ENCODE data around the gene TNFRSF18. TPM values are rescaled to one million over a fixed set of nuclear protein-coding genes. Genes with fewer than 3 reads are reported as not detected.

The TNFRSF18 gene
- total RNA-seq, 4 donors from 2014 or later, result 0.44 to 2.8 (median 1.7) TPM; not detected in 1

DNA sequence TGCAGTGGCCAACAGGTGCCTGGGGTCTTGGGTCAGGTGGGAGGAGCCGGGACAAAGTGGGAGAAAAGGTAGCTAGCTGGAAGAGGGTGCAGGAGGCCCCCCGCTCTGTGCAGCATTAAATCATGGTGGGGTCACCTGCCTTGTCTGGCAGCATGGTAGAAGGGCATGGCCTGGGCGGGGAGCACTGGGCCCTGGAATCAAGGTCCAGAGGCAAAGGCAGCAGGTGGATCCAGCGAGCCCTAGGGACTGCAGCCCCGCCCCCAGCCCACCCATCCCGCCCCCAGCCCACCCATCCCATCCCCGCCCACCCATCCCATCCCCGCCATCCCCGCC, 49.4 kb downstream of the TNFRSF18 start:
- DNase-seq (ENCODE audit: low spot score) (no peak), ATAC-seq (ENCODE audit: low FRiP score) (peak; percentile 13)
- TF ChIP-seq, protein P1, sequence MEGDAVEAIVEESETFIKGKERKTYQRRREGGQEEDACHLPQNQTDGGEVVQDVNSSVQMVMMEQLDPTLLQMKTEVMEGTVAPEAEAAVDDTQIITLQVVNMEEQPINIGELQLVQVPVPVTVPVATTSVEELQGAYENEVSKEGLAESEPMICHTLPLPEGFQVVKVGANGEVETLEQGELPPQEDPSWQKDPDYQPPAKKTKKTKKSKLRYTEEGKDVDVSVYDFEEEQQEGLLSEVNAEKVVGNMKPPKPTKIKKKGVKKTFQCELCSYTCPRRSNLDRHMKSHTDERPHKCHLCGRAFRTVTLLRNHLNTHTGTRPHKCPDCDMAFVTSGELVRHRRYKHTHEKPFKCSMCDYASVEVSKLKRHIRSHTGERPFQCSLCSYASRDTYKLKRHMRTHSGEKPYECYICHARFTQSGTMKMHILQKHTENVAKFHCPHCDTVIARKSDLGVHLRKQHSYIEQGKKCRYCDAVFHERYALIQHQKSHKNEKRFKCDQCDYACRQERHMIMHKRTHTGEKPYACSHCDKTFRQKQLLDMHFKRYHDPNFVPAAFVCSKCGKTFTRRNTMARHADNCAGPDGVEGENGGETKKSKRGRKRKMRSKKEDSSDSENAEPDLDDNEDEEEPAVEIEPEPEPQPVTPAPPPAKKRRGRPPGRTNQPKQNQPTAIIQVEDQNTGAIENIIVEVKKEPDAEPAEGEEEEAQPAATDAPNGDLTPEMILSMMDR (IDR thresholded peaks at IDR 0.05), result no peak

DNA sequence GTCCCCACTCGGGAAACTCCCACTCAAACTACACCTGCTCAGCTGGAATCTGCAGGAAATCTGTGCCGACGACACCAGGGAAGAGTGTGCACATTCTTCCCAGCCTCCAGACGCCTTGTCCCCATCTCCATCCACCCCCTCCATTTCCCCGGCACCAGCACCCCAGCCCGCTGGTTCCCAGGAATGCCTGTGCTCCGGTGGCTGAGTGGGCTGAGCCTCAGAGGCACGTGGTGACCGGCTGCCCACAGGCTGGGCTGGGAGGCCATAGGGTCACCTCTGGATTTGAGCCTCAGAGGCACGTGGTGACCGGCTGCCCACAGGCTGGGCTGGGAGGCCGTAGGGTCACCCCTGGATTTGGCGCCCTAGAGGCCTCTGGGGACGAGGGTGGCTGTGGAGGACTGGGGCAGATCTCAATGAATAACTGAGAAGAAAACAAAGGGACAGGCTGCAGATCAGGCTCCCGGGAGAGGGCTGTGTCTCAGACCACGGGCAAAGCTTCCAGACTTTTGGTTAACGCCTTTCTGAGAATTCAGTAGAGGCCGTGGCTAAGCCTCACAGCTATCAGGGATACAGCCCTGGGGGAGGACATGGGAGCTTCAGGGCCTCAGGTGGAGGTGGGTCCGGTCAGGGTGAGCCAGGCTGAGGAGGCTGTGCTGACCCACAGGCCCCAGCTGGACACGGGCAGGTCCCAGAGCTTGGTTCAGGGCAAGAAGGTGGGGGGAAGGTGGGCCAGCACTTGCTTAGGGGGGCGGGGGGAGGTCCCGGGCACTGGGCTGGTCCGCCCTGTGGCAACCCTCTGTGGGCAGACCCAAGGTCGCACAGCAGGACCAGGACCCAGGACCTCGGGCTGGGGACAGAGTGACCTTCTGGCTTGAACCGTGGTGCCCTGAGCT, 50.0 kb downstream of the TNFRSF18 start:
- DNase-seq (ENCODE audit: low spot score) (no peak), ATAC-seq (ENCODE audit: low FRiP score) (no peak)
- TF ChIP-seq, protein P1 (IDR thresholded peaks at IDR 0.05), result no peak

DNA sequence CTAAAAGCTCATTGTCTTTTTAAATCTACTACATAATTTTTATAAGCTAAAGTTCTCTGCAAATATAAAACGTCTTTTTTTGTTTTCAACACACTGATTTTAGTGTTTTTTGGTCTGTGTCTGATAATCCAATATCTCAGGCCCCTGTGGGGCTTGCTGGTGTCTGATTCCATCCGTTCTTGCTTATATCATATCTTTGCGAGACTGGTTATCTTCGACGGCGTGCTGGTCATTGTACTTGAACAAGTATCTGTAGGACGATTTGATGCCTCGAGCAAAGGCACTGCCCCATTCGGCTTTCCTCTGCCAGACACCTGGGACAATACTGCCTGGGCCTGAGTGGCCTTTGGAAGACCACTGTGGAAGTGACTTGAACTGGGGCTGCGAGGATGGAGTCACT, 51.1 kb downstream of the TNFRSF18 start:
- DNase-seq (ENCODE audit: low spot score) (no peak), ATAC-seq (ENCODE audit: low FRiP score) (no peak)
- TF ChIP-seq, protein P1 (IDR thresholded peaks at IDR 0.05), result no peak

DNA sequence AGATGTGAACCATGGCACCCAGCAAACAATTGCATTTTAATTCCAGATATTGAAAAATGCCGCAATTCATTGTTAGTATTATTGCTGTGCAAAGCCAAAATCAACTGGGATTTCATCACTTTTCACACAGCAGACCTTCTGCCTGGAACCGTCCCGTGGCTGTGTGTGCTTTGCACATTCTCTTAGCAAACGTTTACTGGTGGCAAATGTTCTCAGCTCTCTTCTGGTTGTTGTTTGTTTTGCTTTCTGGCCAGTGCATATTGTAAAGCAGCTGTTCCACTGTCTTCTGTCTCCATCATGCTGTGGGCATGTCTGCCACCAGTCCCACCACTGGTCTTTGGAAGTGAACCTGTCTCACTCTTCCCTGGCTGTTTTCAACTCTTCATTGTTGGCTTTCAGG, 52.5 kb downstream of the TNFRSF18 start:
- ATAC-seq (ENCODE audit: low FRiP score), result no peak
- DNase-seq (ENCODE audit: low spot score), result no peak
- TF ChIP-seq, protein P1 (IDR thresholded peaks at IDR 0.05), result no peak

Small RNAs within 50 kb of the gene (small RNA-seq; reads per million reads assigned to genes)
- gene MIR200A, result 1.5 reads per million, percentile 22 among the genes with 10 or more reads in this experiment
- 10.3 reads per million, percentile 88 among the genes with 10 or more reads in this experiment for gene MIR200B
- gene MIR429, result not detected

Other genes starting within 250 kb of the TNFRSF18 start
- 10 to 100 TPM; 29.2 to 63.5 (median 31.3) TPM for gene NOC2L, start 247.3 kb downstream of the TNFRSF18 start, total RNA-seq
- 1 to 10 TPM; 3.4 to 6.8 (median 6.2) TPM for gene KLHL17, start 246.0 kb downstream of the TNFRSF18 start, total RNA-seq
- under 1 TPM in 3 of 4 donors, not detected in 1; 0.19 to 0.48 (median 0.25) TPM for gene PLEKHN1, start 240.1 kb downstream of the TNFRSF18 start, total RNA-seq
- 1 to 10 TPM in 1 of 4 donors, under 1 TPM in 1, not detected in 2; 0.36 to 1.4 TPM for gene PERM1, start 224.5 kb downstream of the TNFRSF18 start, total RNA-seq
- 10 to 100 TPM; 17.8 to 30.0 (median 22.6) TPM for gene HES4, start 206.5 kb downstream of the TNFRSF18 start, total RNA-seq
- gene ISG15, start 193.1 kb downstream of the TNFRSF18 start, total RNA-seq, result 10 to 100 TPM; 27.7 to 84.3 (median 32.6) TPM
- 10 to 100 TPM; 17.2 to 42.3 (median 22.6) TPM for gene AGRN, start 186.5 kb downstream of the TNFRSF18 start, total RNA-seq
- not detected for gene RNF223, start 132.3 kb downstream of the TNFRSF18 start, total RNA-seq
- 10 to 100 TPM in 2 of 4 donors, 1 to 10 TPM in 2; 5.6 to 12.0 (median 9.5) TPM for gene C1orf159, start 90.5 kb downstream of the TNFRSF18 start, total RNA-seq
- gene TTLL10, start 32.7 kb downstream of the TNFRSF18 start, total RNA-seq, result 1 to 10 TPM in 1 of 4 donors, under 1 TPM in 2, not detected in 1; 0.48 to 1.0 (median 0.95) TPM
- 10 to 100 TPM in 1 of 4 donors, 1 to 10 TPM in 3; 2.4 to 10.7 (median 5.9) TPM for gene TNFRSF4, start 7.6 kb upstream of the TNFRSF18 start, total RNA-seq
- gene SDF4, start 25.4 kb upstream of the TNFRSF18 start, total RNA-seq, result 100 to 1,000 TPM in 2 of 4 donors, 10 to 100 TPM in 2; 78.3 to 122 (median 98.8) TPM
- gene B3GALT6, start 25.6 kb upstream of the TNFRSF18 start, total RNA-seq, result 10 to 100 TPM; 14.6 to 27.1 (median 22.1) TPM
- 1 to 10 TPM in 3 of 4 donors, not detected in 1; 1.0 to 5.2 (median 1.8) TPM for gene C1QTNF12, start 40.1 kb upstream of the TNFRSF18 start, total RNA-seq
- gene UBE2J2, start 67.3 kb upstream of the TNFRSF18 start, total RNA-seq, result 10 to 100 TPM; 30.4 to 50.3 (median 42.9) TPM
- gene SCNN1D, start 73.8 kb upstream of the TNFRSF18 start, total RNA-seq, result 1 to 10 TPM in 3 of 4 donors, under 1 TPM in 1; 0.96 to 4.9 (median 2.7) TPM
- 10 to 100 TPM; 19.2 to 41.8 (median 38.1) TPM for gene ACAP3, start 101.3 kb upstream of the TNFRSF18 start, total RNA-seq
- 10 to 100 TPM; 15.7 to 26.0 (median 17.5) TPM for gene PUSL1, start 102.0 kb upstream of the TNFRSF18 start, total RNA-seq
- 100 to 1,000 TPM in 1 of 4 donors, 10 to 100 TPM in 3; 71.9 to 103 (median 86.2) TPM for gene INTS11, start 118.1 kb upstream of the TNFRSF18 start, total RNA-seq
- 10 to 100 TPM in 2 of 4 donors, 1 to 10 TPM in 2; 8.5 to 18.6 (median 11.5) TPM for gene CPTP, start 118.2 kb upstream of the TNFRSF18 start, total RNA-seq
- under 1 TPM; 0.12 to 0.32 (median 0.16) TPM for gene TAS1R3, start 124.7 kb upstream of the TNFRSF18 start, total RNA-seq
- gene DVL1, start 142.8 kb upstream of the TNFRSF18 start, total RNA-seq, result 10 to 100 TPM; 56.6 to 65.0 (median 61.8) TPM
- 100 to 1,000 TPM in 1 of 4 donors, 10 to 100 TPM in 3; 78.2 to 147 (median 83.3) TPM for gene MXRA8, start 152.0 kb upstream of the TNFRSF18 start, total RNA-seq
- gene AURKAIP1, start 168.6 kb upstream of the TNFRSF18 start, total RNA-seq, result 100 to 1,000 TPM in 3 of 4 donors, 10 to 100 TPM in 1; 96.3 to 115 (median 105) TPM
- 100 to 1,000 TPM; 142 to 273 (median 204) TPM for gene CCNL2, start 192.7 kb upstream of the TNFRSF18 start, total RNA-seq
- 100 to 1,000 TPM; 106 to 170 (median 136) TPM for gene MRPL20, start 200.7 kb upstream of the TNFRSF18 start, total RNA-seq
- 1 to 10 TPM; 2.6 to 7.3 (median 3.8) TPM for gene ANKRD65, start 214.7 kb upstream of the TNFRSF18 start, total RNA-seq
- 10 to 100 TPM in 3 of 4 donors, 1 to 10 TPM in 1; 6.8 to 21.1 (median 13.8) TPM for gene VWA1, start 229.1 kb upstream of the TNFRSF18 start, total RNA-seq
- gene ATAD3C, start 243.1 kb upstream of the TNFRSF18 start, total RNA-seq, result 1 to 10 TPM in 2 of 4 donors, under 1 TPM in 1, not detected in 1; 0.69 to 3.5 (median 2.4) TPM

Data from omental fat pad (tissue), 4 donors.